ENCODE measurements around the gene SLIT3.

DNA sequence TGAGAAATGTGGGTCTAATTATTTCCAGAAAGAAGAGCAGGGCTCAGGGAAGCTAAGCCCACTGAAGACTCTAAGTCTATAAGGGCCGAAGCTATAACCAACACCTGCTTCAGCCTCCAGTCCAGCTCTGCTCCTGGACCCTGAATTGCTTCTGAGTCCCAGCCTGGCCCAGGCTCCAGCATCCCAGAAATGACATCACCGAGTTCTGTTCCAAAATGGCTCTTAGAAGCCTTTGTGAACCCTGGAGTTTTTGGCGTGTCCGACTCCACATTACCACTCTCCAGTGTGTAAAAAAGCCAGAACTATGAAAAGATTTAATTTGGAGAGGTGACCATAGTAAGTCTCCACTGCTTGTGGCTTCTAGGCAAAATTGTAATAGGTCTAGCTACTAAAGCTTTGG, 289.9 kb downstream of the SLIT3 start:
- TF ChIP-seq ZC3H10 (CRISPR knock-in tag; IDR thresholded peaks at IDR 0.05) (no peak), CSDC2 (CRISPR knock-in tag; IDR thresholded peaks at IDR 0.05) (no peak), OSR1 (CRISPR knock-in tag; IDR thresholded peaks at IDR 0.05) (no peak), ESRRG (CRISPR knock-in tag; IDR thresholded peaks at IDR 0.05) (no peak), BACH2 (CRISPR knock-in tag; IDR thresholded peaks at IDR 0.05; ENCODE audit: borderline replicate concordance) (no peak), ZFP3 (CRISPR knock-in tag; IDR thresholded peaks at IDR 0.05) (no peak), TSHZ2 (CRISPR knock-in tag; IDR thresholded peaks at IDR 0.05) (no peak), ARNTL (CRISPR knock-in tag; IDR thresholded peaks at IDR 0.05; ENCODE audit: borderline replicate concordance, low read depth) (no peak)
- TF ChIP-seq, protein P1, sequence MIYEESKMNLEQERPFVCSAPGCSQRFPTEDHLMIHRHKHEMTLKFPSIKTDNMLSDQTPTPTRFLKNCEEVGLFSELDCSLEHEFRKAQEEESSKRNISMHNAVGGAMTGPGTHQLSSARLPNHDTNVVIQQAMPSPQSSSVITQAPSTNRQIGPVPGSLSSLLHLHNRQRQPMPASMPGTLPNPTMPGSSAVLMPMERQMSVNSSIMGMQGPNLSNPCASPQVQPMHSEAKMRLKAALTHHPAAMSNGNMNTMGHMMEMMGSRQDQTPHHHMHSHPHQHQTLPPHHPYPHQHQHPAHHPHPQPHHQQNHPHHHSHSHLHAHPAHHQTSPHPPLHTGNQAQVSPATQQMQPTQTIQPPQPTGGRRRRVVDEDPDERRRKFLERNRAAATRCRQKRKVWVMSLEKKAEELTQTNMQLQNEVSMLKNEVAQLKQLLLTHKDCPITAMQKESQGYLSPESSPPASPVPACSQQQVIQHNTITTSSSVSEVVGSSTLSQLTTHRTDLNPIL (CRISPR knock-in tag; IDR thresholded peaks at IDR 0.05; ENCODE audit: low read depth): no peak
- TF ChIP-seq, protein P2, sequence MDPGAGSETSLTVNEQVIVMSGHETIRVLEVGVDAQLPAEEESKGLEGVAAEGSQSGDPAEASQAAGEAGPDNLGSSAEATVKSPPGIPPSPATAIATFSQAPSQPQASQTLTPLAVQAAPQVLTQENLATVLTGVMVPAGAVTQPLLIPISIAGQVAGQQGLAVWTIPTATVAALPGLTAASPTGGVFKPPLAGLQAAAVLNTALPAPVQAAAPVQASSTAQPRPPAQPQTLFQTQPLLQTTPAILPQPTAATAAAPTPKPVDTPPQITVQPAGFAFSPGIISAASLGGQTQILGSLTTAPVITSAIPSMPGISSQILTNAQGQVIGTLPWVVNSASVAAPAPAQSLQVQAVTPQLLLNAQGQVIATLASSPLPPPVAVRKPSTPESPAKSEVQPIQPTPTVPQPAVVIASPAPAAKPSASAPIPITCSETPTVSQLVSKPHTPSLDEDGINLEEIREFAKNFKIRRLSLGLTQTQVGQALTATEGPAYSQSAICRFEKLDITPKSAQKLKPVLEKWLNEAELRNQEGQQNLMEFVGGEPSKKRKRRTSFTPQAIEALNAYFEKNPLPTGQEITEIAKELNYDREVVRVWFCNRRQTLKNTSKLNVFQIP (CRISPR knock-in tag; IDR thresholded peaks at IDR 0.05; ENCODE audit: borderline replicate concordance, low read depth): no peak

Data from SK-N-SH treated with all-trans-retinoic acid at 6 μM for 48 hours (cell line).